ENCODE results near the gene SRP9. TPM values are rescaled to one million over a fixed set of nuclear protein-coding genes. Genes with fewer than 3 reads are reported as not detected.
"Not testable (repeated sequence)": the region's sequence is repeated elsewhere in the genome, so short reads cannot be mapped to it uniquely, and the experiment has no call there.

Gene SRP9
- total RNA-seq, 1 donor from 2014 or later, result 221 TPM

- H3K9me3 Mint-ChIP-seq (ENCODE audit: unreplicated experiment), result no peaks in the 10 kb centered on the region
- H3K36me3 Mint-ChIP-seq (ENCODE audit: unreplicated experiment), result no peaks in the 10 kb centered on the region
- no peak for TF ChIP-seq CTCF (IDR thresholded peaks at IDR 0.05)
- H3K27me3 Mint-ChIP-seq (ENCODE audit: unreplicated experiment), result no peaks in the 10 kb centered on the region
- DNase-seq (ENCODE audit: extremely low spot score, unreplicated experiment), result peak; percentile 15
- H3K4me1 Mint-ChIP-seq (ENCODE audit: unreplicated experiment), result peaks cover 50% of the 10 kb centered on the region
- no peak overlapping the region for H3K4me3 Mint-ChIP-seq (ENCODE audit: unreplicated experiment)
- no peak overlapping the region for H3K27ac Mint-ChIP-seq (ENCODE audit: unreplicated experiment)
These were observed 1.3 kb upstream of the SRP9 start for GRCh38 chr1:225776294-225776693.

- Mint-ChIP-seq H3K27ac (ENCODE audit: unreplicated experiment) (no peak overlapping the region), H3K9me3 (ENCODE audit: unreplicated experiment) (no peaks in the 10 kb centered on the region), H3K27me3 (ENCODE audit: unreplicated experiment) (no peaks in the 10 kb centered on the region), H3K4me1 (ENCODE audit: unreplicated experiment) (peaks cover 47% of the 10 kb centered on the region), H3K36me3 (ENCODE audit: unreplicated experiment) (no peaks in the 10 kb centered on the region), H3K4me3 (ENCODE audit: unreplicated experiment) (no peak overlapping the region)
- no peak for TF ChIP-seq CTCF (IDR thresholded peaks at IDR 0.05)
- no peak for DNase-seq (ENCODE audit: extremely low spot score, unreplicated experiment)
These were observed 506 bp upstream of the SRP9 start for GRCh38 chr1:225777058-225777582.

- no peaks in the 10 kb centered on the region for H3K36me3 Mint-ChIP-seq (ENCODE audit: unreplicated experiment)
- H3K9me3 Mint-ChIP-seq (ENCODE audit: unreplicated experiment), result no peaks in the 10 kb centered on the region
- no peaks in the 10 kb centered on the region for H3K27me3 Mint-ChIP-seq (ENCODE audit: unreplicated experiment)
- H3K4me3 Mint-ChIP-seq (ENCODE audit: unreplicated experiment), result no peak overlapping the region
- no peak for DNase-seq (ENCODE audit: extremely low spot score, unreplicated experiment)
- no peak for TF ChIP-seq CTCF (IDR thresholded peaks at IDR 0.05)
- peaks cover 43% of the 10 kb centered on the region for H3K4me1 Mint-ChIP-seq (ENCODE audit: unreplicated experiment)
- H3K27ac Mint-ChIP-seq (ENCODE audit: unreplicated experiment), result no peak overlapping the region
These were observed 677 bp downstream of the SRP9 start for GRCh38 chr1:225778337-225778669.

- H3K36me3 Mint-ChIP-seq (ENCODE audit: unreplicated experiment); H3K27me3 Mint-ChIP-seq (ENCODE audit: unreplicated experiment); H3K27ac Mint-ChIP-seq (ENCODE audit: unreplicated experiment); H3K9me3 Mint-ChIP-seq (ENCODE audit: unreplicated experiment); H3K4me3 Mint-ChIP-seq (ENCODE audit: unreplicated experiment): not testable (repeated sequence)
- H3K4me1 Mint-ChIP-seq (ENCODE audit: unreplicated experiment), result peaks cover 37% of the 10 kb centered on the region
- peak; percentile 56 for DNase-seq (ENCODE audit: extremely low spot score, unreplicated experiment)
These were observed 1.5 kb downstream of the SRP9 start for GRCh38 chr1:225779165-225779564.

GRCh38 chr1:225780134-225780533 is 2.5 kb downstream of the SRP9 start:
- Mint-ChIP-seq H3K4me1 (ENCODE audit: unreplicated experiment) (peaks cover 33% of the 10 kb centered on the region), H3K36me3 (ENCODE audit: unreplicated experiment) (peaks cover 6% of the 10 kb centered on the region), H3K27ac (ENCODE audit: unreplicated experiment) (no peak overlapping the region), H3K27me3 (ENCODE audit: unreplicated experiment) (no peaks in the 10 kb centered on the region), H3K4me3 (ENCODE audit: unreplicated experiment) (no peak overlapping the region), H3K9me3 (ENCODE audit: unreplicated experiment) (no peaks in the 10 kb centered on the region)
- no peak for DNase-seq (ENCODE audit: extremely low spot score, unreplicated experiment)
- no peak for TF ChIP-seq CTCF (IDR thresholded peaks at IDR 0.05)

- Mint-ChIP-seq H3K4me3 (ENCODE audit: unreplicated experiment) (peak overlapping the region; percentile 30), H3K9me3 (ENCODE audit: unreplicated experiment) (no peaks in the 10 kb centered on the region), H3K4me1 (ENCODE audit: unreplicated experiment) (peaks cover 33% of the 10 kb centered on the region), H3K36me3 (ENCODE audit: unreplicated experiment) (peaks cover 6% of the 10 kb centered on the region), H3K27ac (ENCODE audit: unreplicated experiment) (peak overlapping the region; percentile 58), H3K27me3 (ENCODE audit: unreplicated experiment) (no peaks in the 10 kb centered on the region)
- no peak for DNase-seq (ENCODE audit: extremely low spot score, unreplicated experiment)
- no peak for TF ChIP-seq CTCF (IDR thresholded peaks at IDR 0.05)
These were observed 3.0 kb downstream of the SRP9 start for GRCh38 chr1:225780630-225781029.

- H3K27me3 Mint-ChIP-seq (ENCODE audit: unreplicated experiment); H3K27ac Mint-ChIP-seq (ENCODE audit: unreplicated experiment); H3K9me3 Mint-ChIP-seq (ENCODE audit: unreplicated experiment); H3K4me1 Mint-ChIP-seq (ENCODE audit: unreplicated experiment); H3K4me3 Mint-ChIP-seq (ENCODE audit: unreplicated experiment); DNase-seq (ENCODE audit: extremely low spot score, unreplicated experiment): not testable (repeated sequence)
- peaks cover 58% of the 10 kb centered on the region for H3K36me3 Mint-ChIP-seq (ENCODE audit: unreplicated experiment)
These were observed 11.5 kb downstream of the SRP9 start for GRCh38 chr1:225789142-225789541.

Measured in osteocyte (in vitro differentiated cells).